Vagina (tissue), 2 donors: ENCODE measurements around the gene RNF215.

Experiments used
- POLR2A ChIP-seq, 2 donors: fragments of 450-650 bp; IDR thresholded peaks; one replicate each; pipeline ENCODE4 v1.6.1; 2017; ENCODE audit warnings: antibody characterized with exemption in 2 of 2, mild to moderate bottlenecking in 2 of 2, moderate library complexity in 2 of 2
- POLR2AphosphoS5 ChIP-seq, 2 donors: sonication (generic); formaldehyde crosslinking; IDR thresholded peaks; one replicate each; pipeline ENCODE4 v1.9.0; 2017; ENCODE audit warnings: antibody characterized with exemption in 2 of 2, mild to moderate bottlenecking in 2 of 2, low read depth in 1 of 2; ENCODE audit not compliant: insufficient read depth in 1 of 2
- TF ChIP-seq, protein P1 (sequence below), 3 experiments: fragments of 450-650 bp in 2 of 3; fragments of 200-600 bp in 1 of 3; sonication (generic) in 1 of 3; IDR thresholded peaks; one replicate each; pipeline ENCODE4 v1.5.1; 2017 to 2019; ENCODE audit warnings: antibody characterized with exemption in 3 of 3, mild to moderate bottlenecking in 2 of 3, moderate library complexity in 2 of 3

- TF ChIP-seq POLR2AphosphoS5 (IDR thresholded peaks at IDR 0.05; ENCODE audit: insufficient read depth in 1 of 2, low read depth in 1 of 2) (no peak), POLR2A (IDR thresholded peaks at IDR 0.05) (no peak)
- TF ChIP-seq, protein P1, sequence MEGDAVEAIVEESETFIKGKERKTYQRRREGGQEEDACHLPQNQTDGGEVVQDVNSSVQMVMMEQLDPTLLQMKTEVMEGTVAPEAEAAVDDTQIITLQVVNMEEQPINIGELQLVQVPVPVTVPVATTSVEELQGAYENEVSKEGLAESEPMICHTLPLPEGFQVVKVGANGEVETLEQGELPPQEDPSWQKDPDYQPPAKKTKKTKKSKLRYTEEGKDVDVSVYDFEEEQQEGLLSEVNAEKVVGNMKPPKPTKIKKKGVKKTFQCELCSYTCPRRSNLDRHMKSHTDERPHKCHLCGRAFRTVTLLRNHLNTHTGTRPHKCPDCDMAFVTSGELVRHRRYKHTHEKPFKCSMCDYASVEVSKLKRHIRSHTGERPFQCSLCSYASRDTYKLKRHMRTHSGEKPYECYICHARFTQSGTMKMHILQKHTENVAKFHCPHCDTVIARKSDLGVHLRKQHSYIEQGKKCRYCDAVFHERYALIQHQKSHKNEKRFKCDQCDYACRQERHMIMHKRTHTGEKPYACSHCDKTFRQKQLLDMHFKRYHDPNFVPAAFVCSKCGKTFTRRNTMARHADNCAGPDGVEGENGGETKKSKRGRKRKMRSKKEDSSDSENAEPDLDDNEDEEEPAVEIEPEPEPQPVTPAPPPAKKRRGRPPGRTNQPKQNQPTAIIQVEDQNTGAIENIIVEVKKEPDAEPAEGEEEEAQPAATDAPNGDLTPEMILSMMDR (IDR thresholded peaks at IDR 0.05) = no peak
Measured at GRCh38 chr22:30416403-30416802, 29.2 kb upstream of the RNF215 start.
